ENCODE data around the gene PARM1.

DNA sequence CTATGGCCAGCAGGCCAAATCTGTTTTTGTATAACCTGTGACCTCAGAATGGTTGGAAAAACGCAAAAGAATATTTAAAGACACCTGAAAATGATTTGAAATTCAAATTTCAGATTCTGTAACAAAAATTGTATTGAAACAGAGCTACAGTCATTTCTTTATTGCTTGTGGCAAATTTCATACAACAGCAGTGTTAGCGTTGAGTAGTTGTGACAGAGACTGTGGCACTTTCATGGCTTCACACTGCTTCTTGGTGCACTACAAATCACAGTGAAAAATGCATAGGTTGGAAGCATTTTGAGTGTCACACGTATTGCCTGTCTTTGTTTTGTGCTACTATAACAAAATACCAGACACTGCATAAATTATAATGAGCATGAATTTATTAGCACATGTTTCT, 12.2 kb upstream of the PARM1 start:
- TF ChIP-seq, protein P1, sequence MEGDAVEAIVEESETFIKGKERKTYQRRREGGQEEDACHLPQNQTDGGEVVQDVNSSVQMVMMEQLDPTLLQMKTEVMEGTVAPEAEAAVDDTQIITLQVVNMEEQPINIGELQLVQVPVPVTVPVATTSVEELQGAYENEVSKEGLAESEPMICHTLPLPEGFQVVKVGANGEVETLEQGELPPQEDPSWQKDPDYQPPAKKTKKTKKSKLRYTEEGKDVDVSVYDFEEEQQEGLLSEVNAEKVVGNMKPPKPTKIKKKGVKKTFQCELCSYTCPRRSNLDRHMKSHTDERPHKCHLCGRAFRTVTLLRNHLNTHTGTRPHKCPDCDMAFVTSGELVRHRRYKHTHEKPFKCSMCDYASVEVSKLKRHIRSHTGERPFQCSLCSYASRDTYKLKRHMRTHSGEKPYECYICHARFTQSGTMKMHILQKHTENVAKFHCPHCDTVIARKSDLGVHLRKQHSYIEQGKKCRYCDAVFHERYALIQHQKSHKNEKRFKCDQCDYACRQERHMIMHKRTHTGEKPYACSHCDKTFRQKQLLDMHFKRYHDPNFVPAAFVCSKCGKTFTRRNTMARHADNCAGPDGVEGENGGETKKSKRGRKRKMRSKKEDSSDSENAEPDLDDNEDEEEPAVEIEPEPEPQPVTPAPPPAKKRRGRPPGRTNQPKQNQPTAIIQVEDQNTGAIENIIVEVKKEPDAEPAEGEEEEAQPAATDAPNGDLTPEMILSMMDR (conservative IDR thresholded peaks at IDR 0.05; ENCODE audit: low read depth, low read length): no peak
- TF ChIP-seq BHLHE40 (IDR thresholded peaks at IDR 0.05; ENCODE audit: low read depth, low read length) (no peak), POLR2A (IDR thresholded peaks at IDR 0.05; ENCODE audit: low read depth, low read length) (no peak), CEBPB (IDR thresholded peaks at IDR 0.05; ENCODE audit: low read depth, low read length) (no peak), RAD21 (IDR thresholded peaks at IDR 0.05; ENCODE audit: low read length) (no peak)
- TF ChIP-seq, protein P2, sequence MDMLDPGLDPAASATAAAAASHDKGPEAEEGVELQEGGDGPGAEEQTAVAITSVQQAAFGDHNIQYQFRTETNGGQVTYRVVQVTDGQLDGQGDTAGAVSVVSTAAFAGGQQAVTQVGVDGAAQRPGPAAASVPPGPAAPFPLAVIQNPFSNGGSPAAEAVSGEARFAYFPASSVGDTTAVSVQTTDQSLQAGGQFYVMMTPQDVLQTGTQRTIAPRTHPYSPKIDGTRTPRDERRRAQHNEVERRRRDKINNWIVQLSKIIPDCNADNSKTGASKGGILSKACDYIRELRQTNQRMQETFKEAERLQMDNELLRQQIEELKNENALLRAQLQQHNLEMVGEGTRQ (IDR thresholded peaks at IDR 0.05; ENCODE audit: low read depth, low read length): no peak
